Esophagus muscularis mucosa (tissue), 4 donors: Measurements from ENCODE around the gene PCDHGA6. TPM values are rescaled to one million over a fixed set of nuclear protein-coding genes. Genes with fewer than 3 reads are reported as not detected.

ENCODE experiments used
- DNase-seq: peaks from one replicate; pipeline ENCODE4 v3.0.0-alpha.2; 2017; ENCODE audit errors: extremely low spot score
- H3K27ac ChIP-seq, 4 donors: fragments of 200-600 bp; sonication (generic); replicated peaks in 1 of 4; 1 replicate in 3 of 4; 2 replicates in 1 of 4; pipeline ENCODE4 v1.5.1; 2016 to 2019; ENCODE audit warnings: mild to moderate bottlenecking in 1 of 4
- H3K27me3 ChIP-seq, 4 donors: fragments of 200-600 bp; sonication (generic); one replicate each; pipeline versions ENCODE4 v1.5.1 to v1.6.0; 2016 to 2019
- H3K36me3 ChIP-seq, 4 donors: fragments of 200-600 bp; sonication (generic); one replicate each; pipeline ENCODE4 v1.5.1; 2016 to 2019
- H3K4me1 ChIP-seq, 4 donors: fragments of 200-600 bp; sonication (generic); one replicate each; pipeline ENCODE4 v1.5.1; 2016 to 2019
- H3K4me3 ChIP-seq, 4 donors: fragments of 200-600 bp; sonication (generic); 1 replicate in 2 of 4; 2 replicates in 2 of 4; pipeline ENCODE4 v1.5.1; 2016 to 2019; ENCODE audit warnings: mild to moderate bottlenecking in 4 of 4, moderate library complexity in 1 of 4
- H3K9me3 ChIP-seq, 4 donors: fragments of 200-600 bp; sonication (generic); 1 replicate in 3 of 4; 2 replicates in 1 of 4; pipeline ENCODE4 v1.5.1; 2016 to 2019
- POLR2AphosphoS5 ChIP-seq, 2 donors: sonication (generic); formaldehyde crosslinking; IDR thresholded peaks; one replicate each; pipeline ENCODE4 v1.6.1; 2017; ENCODE audit warnings: antibody characterized with exemption in 2 of 2
- WGBS: methylation state at CpG from one replicate; pipeline ENCODE4 v1.1.5; 2018; 5-methylcytosine and 5-hydroxymethylcytosine counted together
- intact Hi-C: fragments of 100-400 bp; cut with DNase I; formaldehyde crosslinking; loops from one replicate; pipeline ENCODE4 v1.15.1; 2023
- total RNA-seq, 4 donors: library from RNA; depleted of rRNA; stranded (reverse); fragments of >200 nt; gene quantifications; one replicate each; pipeline versions ENCODE4 v1.1.0 to v1.2.1, GENCODE V29; 2016

The PCDHGA6 gene
- total RNA-seq, 4 donors from 2014 or later, result 4.1 to 7.1 (median 5.9) TPM

DNA sequence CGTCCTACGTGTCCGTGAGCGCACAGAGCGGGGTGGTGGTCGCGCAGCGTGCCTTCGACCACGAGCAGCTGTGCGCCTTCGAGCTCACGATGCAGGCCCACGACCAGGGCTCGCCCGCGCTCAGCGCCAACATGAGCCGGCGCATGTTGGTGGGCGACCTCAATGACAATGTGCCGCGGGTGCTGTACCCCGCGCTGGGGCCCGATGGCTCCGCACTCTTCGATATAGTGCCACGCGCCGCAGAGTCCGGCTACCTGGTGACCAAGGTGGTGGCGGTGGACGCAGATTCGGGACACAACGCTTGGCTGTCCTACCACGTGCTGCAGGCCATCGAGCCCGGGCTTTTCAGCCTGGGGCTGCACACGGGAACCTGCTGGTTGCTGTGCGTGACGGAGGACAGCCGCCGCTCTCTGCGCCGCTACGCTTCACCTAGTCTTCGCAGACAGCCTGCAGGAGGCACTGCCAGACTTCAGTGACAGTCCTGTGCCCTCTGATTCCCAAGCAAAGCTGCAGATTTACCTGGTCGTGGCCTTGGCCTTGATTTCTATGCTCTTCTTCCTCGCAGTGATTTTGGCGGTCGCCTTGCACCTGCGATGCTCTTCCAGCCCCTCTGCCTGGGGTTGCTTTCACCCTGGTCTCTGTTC lies 54.2 kb downstream of the PCDHGA6 start:
- intact Hi-C loops, result no loop called here
- TF ChIP-seq POLR2AphosphoS5 (IDR thresholded peaks at IDR 0.05), result no peak
- 41% methylated on average over 48 of the region's 53 CpGs for WGBS

More for the DNA sequence above, 54.2 kb downstream of the PCDHGA6 start:
- Histone ChIP-seq H3K9me3 (peaks cover 38 to 100% (median 98%) of the 10 kb centered on the region in 4 donors), H3K4me3 (no peak overlapping the region), H3K27ac (no peak overlapping the region), H3K27me3 (no peaks in the 10 kb centered on the region), H3K36me3 (peaks cover 0 to 15% (median 6%) of the 10 kb centered on the region in 4 donors), H3K4me1 (no peaks in the 10 kb centered on the region)
- no peak for DNase-seq

Other genes starting within 250 kb of the PCDHGA6 start
- 1 to 10 TPM; 3.6 to 7.4 (median 4.0) TPM for gene PCDHB5, start 238.7 kb upstream of the PCDHGA6 start, total RNA-seq
- gene PCDHB6, start 223.8 kb upstream of the PCDHGA6 start, total RNA-seq, result 1 to 10 TPM in 1 of 4 donors, under 1 TPM in 3; 0.46 to 1.1 (median 0.83) TPM
- gene PCDHB7, start 201.2 kb upstream of the PCDHGA6 start, total RNA-seq, result 1 to 10 TPM; 1.1 to 2.9 (median 2.5) TPM
- 1 to 10 TPM in 1 of 4 donors, under 1 TPM in 3; 0.33 to 2.0 (median 0.87) TPM for gene PCDHB8, start 196.1 kb upstream of the PCDHGA6 start, total RNA-seq
- gene PCDHB16, start 191.5 kb upstream of the PCDHGA6 start, total RNA-seq, result 1 to 10 TPM; 3.3 to 5.6 (median 3.9) TPM
- gene PCDHB9, start 186.7 kb upstream of the PCDHGA6 start, total RNA-seq, result 1 to 10 TPM; 1.5 to 2.9 (median 2.2) TPM
- gene PCDHB10, start 181.5 kb upstream of the PCDHGA6 start, total RNA-seq, result 1 to 10 TPM; 3.3 to 7.9 (median 4.9) TPM
- gene PCDHB11, start 174.3 kb upstream of the PCDHGA6 start, total RNA-seq, result 1 to 10 TPM; 1.7 to 4.6 (median 2.9) TPM
- 1 to 10 TPM; 2.2 to 4.3 (median 2.9) TPM for gene PCDHB12, start 165.2 kb upstream of the PCDHGA6 start, total RNA-seq
- 1 to 10 TPM; 4.3 to 8.1 (median 5.6) TPM for gene PCDHB13, start 160.0 kb upstream of the PCDHGA6 start, total RNA-seq
- 1 to 10 TPM; 6.8 to 9.9 (median 8.3) TPM for gene PCDHB14, start 150.5 kb upstream of the PCDHGA6 start, total RNA-seq
- gene PCDHB15, start 128.5 kb upstream of the PCDHGA6 start, total RNA-seq, result 1 to 10 TPM; 4.0 to 7.0 (median 4.5) TPM
- under 1 TPM in 2 of 4 donors, not detected in 2; 0.23 to 0.65 TPM for gene SLC25A2, start 69.8 kb upstream of the PCDHGA6 start, total RNA-seq
- gene TAF7, start 53.1 kb upstream of the PCDHGA6 start, total RNA-seq, result 10 to 100 TPM; 44.0 to 65.9 (median 59.1) TPM
- 1 to 10 TPM in 1 of 4 donors, under 1 TPM in 3; 0.45 to 1.2 (median 0.76) TPM for gene PCDHGA1, start 43.4 kb upstream of the PCDHGA6 start, total RNA-seq
- gene PCDHGA2, start 35.1 kb upstream of the PCDHGA6 start, total RNA-seq, result 1 to 10 TPM; 2.5 to 5.4 (median 4.0) TPM
- 1 to 10 TPM; 1.7 to 2.6 (median 1.8) TPM for gene PCDHGA3, start 30.1 kb upstream of the PCDHGA6 start, total RNA-seq
- 1 to 10 TPM; 2.7 to 5.1 (median 3.0) TPM for gene PCDHGB1, start 23.8 kb upstream of the PCDHGA6 start, total RNA-seq
- gene PCDHGA4, start 18.9 kb upstream of the PCDHGA6 start, total RNA-seq, result 1 to 10 TPM; 3.6 to 7.9 (median 4.6) TPM
- gene PCDHGB2, start 13.9 kb upstream of the PCDHGA6 start, total RNA-seq, result 1 to 10 TPM; 3.2 to 5.7 (median 4.1) TPM
- 1 to 10 TPM; 2.6 to 5.4 (median 4.7) TPM for gene PCDHGA5, start 9.7 kb upstream of the PCDHGA6 start, total RNA-seq
- 1 to 10 TPM; 2.5 to 7.5 (median 3.8) TPM for gene PCDHGB3, start 3.6 kb upstream of the PCDHGA6 start, total RNA-seq
- 1 to 10 TPM; 4.3 to 9.1 (median 6.4) TPM for gene PCDHGA7, start 8.9 kb downstream of the PCDHGA6 start, total RNA-seq
- gene PCDHGB4, start 13.8 kb downstream of the PCDHGA6 start, total RNA-seq, result 1 to 10 TPM; 3.8 to 5.5 (median 4.6) TPM
- gene PCDHGA8, start 18.7 kb downstream of the PCDHGA6 start, total RNA-seq, result 1 to 10 TPM; 1.7 to 5.8 (median 3.3) TPM
- 1 to 10 TPM; 4.8 to 10.0 (median 7.8) TPM for gene PCDHGB5, start 24.1 kb downstream of the PCDHGA6 start, total RNA-seq
- gene PCDHGA9, start 28.9 kb downstream of the PCDHGA6 start, total RNA-seq, result 1 to 10 TPM; 3.3 to 8.7 (median 4.9) TPM
- 1 to 10 TPM; 6.2 to 8.4 (median 7.4) TPM for gene PCDHGB6, start 34.1 kb downstream of the PCDHGA6 start, total RNA-seq
- 1 to 10 TPM; 2.3 to 6.2 (median 4.3) TPM for gene PCDHGA10, start 39.1 kb downstream of the PCDHGA6 start, total RNA-seq
- gene PCDHGB7, start 43.8 kb downstream of the PCDHGA6 start, total RNA-seq, result 10 to 100 TPM; 13.9 to 18.0 (median 14.4) TPM
- 1 to 10 TPM; 3.0 to 5.8 (median 4.5) TPM for gene PCDHGA11, start 47.2 kb downstream of the PCDHGA6 start, total RNA-seq
- gene PCDHGA12, start 56.6 kb downstream of the PCDHGA6 start, total RNA-seq, result 10 to 100 TPM in 3 of 4 donors, 1 to 10 TPM in 1; 7.6 to 13.7 (median 11.6) TPM
- 10 to 100 TPM; 56.5 to 81.1 (median 65.5) TPM for gene PCDHGC3, start 102.1 kb downstream of the PCDHGA6 start, total RNA-seq
- 1 to 10 TPM in 3 of 4 donors, under 1 TPM in 1; 0.91 to 3.3 (median 2.0) TPM for gene PCDHGC4, start 111.1 kb downstream of the PCDHGA6 start, total RNA-seq
- 1 to 10 TPM in 3 of 4 donors, under 1 TPM in 1; 0.71 to 3.7 (median 1.4) TPM for gene PCDHGC5, start 115.2 kb downstream of the PCDHGA6 start, total RNA-seq
- 10 to 100 TPM; 34.1 to 53.0 (median 45.9) TPM for gene DIAPH1, start 245.1 kb downstream of the PCDHGA6 start, total RNA-seq